Measurements from ENCODE around the gene TIMP3. TPM values are rescaled to one million over a fixed set of nuclear protein-coding genes. Genes with fewer than 3 reads are reported as not detected.

TIMP3 gene
- polyA plus RNA-seq, 3 donors = 120 to 146 (median 137) TPM

DNA sequence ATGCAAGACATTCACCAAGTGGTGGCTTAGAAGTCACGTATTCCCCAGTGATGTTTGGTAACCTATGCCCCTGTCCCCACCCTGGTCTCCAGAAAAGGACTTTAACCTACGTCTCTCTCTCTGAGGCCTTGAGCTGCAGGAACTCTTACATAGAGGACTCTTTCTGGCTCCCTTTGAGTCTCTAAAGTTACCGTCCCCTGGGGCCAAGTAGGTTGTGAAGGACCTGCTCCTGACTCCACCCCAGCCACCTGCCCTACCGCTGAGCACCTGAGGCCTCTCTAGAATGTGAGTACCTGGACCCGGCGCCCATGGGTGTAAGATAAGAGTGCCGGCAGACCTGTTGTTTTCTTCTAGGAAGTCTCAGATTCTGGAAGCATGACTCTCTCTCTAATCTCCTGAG is 95.4 kb downstream of the TIMP3 start:
- no peak for DNase-seq (ENCODE audit: extremely low read depth in 1 of 11, low read depth in 9 of 11, low spot score in 4 of 11)

DNA sequence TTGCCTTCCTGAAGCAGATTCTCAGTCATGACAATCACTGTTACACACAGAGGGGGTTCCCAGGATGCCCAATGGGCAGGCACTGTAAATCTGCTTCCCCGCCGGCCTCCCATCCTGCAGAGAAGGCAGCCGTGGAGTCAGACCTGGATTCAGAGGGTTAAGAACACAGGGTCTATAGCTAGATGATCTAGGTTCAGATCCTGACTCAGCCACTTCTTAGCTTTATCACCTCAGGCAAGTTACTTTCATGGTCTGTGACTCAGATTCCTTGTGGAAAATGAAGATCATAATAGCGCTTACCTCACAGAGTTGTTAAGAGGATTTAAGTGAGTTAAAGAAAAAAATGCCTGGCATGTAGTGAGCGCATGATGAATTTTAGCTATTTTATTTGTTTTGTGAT is 95.9 kb downstream of the TIMP3 start:
- DNase-seq (ENCODE audit: extremely low read depth in 1 of 11, low read depth in 9 of 11, low spot score in 4 of 11) = no peak

DNA sequence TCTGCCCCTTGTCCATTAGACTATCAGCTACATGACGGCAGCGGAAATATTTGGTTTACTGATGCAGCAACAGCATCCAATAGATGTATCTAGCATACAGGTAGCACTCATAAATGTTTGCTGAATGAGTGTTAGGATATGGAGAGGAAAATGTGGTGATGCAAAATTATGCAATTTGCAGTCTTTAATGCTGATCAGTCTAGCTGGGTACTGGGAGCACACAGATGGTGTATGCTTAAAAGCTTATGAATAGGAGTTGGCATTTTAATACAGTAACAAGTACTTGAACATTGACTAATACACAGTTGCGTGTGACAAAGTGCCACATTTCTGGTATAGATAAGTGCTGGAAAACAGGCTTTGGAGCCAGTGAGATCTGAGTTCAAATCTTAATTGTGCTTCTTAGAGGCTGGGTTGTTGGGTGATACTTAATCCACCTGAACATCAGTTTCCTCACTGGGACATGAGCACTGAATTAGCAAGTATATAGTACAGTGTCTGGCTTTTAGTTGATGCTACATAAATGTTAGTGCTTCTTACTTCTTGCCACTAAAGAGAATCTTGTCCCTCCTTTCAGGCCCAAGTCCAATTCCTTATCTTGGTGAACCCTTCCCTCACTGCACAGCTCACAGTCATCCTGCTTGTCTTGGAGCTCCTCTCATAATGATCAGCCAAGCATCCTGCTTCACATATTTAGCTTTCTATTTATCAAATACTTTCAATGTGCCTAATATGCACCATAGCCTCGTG is 99.6 kb downstream of the TIMP3 start:
- DNase-seq (ENCODE audit: extremely low read depth in 1 of 11, low read depth in 9 of 11, low spot score in 4 of 11) = no peak

DNA sequence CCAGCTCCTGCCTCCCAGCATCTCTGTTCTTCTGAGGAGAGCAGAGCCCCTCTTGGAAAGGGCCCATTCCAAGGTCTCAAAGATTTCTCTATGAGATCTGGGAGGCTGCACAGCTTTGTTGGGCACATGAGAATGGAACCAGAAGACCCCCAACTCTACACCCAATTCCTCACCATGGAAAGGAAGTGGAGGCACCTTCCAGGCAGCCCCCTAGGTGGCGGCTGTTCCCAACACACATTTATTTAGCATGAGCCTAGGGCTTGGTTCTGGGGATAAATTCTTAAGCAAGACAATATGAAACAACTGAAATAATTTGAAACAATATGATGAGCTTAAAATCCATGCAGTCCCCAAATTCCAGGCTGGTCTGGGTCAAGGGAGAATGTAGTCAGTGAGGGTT is 100.4 kb downstream of the TIMP3 start:
- DNase-seq (ENCODE audit: extremely low read depth in 1 of 11, low read depth in 9 of 11, low spot score in 4 of 11) = no peak

- DNase-seq (ENCODE audit: extremely low read depth in 1 of 11, low read depth in 9 of 11, low spot score in 4 of 11) = no peak
These were observed 102.0 kb downstream of the TIMP3 start for GRCh38 chr22:32903507-32903906.

GRCh38 chr22:32904044-32904443 is 102.5 kb downstream of the TIMP3 start:
- no peak for DNase-seq (ENCODE audit: extremely low read depth in 1 of 11, low read depth in 9 of 11, low spot score in 4 of 11)

- DNase-seq (ENCODE audit: extremely low read depth in 1 of 11, low read depth in 9 of 11, low spot score in 4 of 11) = no peak
These were observed 103.9 kb downstream of the TIMP3 start for GRCh38 chr22:32905400-32905799.

GRCh38 chr22:32909581-32910428 is 108.3 kb downstream of the TIMP3 start:
- no peak for DNase-seq (ENCODE audit: extremely low read depth in 1 of 11, low read depth in 9 of 11, low spot score in 4 of 11)

GRCh38 chr22:32910429-32910772 is 108.9 kb downstream of the TIMP3 start:
- no peak for DNase-seq (ENCODE audit: extremely low read depth in 1 of 11, low read depth in 9 of 11, low spot score in 4 of 11)

GRCh38 chr22:32911503-32911902 is 110.0 kb downstream of the TIMP3 start:
- no peak for DNase-seq (ENCODE audit: extremely low read depth in 1 of 11, low read depth in 9 of 11, low spot score in 4 of 11)
